Activated T-cell treated with anti-CD3 and anti-CD28 coated beads, Interleukin-2, amount 50 U/mL, for 1 hour (primary cell): ENCODE measurements around the gene ABCB8.

Source experiments
- DNase-seq: peaks from one replicate; pipeline ENCODE4 v3.0.0-alpha.2; 2020

The ABCB8 gene

DNA sequence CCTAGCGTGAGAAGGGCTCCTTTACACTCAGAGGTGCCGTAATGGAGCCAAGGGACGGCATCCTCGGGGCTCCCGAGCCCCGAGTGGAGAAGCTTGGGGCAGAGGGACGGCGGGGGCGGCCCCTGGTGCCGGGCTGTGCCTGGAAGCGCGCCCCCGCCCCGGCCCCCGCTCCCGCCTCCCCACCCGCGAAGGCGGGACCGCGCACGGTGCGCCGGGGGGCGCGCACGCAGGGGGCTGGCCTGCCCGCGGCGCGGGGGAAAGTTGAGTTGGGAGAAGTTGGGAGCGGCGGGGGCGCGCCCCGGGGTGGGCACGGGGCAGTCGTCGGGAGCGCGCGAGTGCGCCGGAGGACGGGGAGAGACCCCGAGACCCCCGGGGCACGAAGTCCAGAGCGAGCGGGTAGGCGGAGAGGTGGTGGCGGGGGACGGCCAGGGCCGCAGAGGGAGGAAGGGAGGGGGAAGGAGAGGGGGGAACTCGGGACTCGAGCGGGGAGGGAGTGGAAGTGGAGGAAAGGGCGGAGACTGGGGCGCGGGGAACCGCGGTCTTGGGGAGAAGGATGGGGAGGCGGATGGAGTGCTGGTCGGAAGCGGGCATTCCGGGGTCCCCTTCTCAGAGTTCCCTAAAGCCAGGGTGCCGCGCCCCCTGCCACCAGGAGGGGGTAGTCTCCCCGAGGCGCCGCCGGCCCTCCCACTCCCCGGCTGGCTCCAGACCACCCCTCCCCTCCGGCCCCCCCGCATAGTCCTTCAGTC, 31.3 kb downstream of the ABCB8 start, which contains the start of gene SLC4A2:
TSS of gene SLC4A2 (plus strand) at position 223 of the 746 bp plus-strand sequence. CDS start 2,399 bp downstream, outside the sequence.
- DNase-seq = peak; percentile 82

DNA sequence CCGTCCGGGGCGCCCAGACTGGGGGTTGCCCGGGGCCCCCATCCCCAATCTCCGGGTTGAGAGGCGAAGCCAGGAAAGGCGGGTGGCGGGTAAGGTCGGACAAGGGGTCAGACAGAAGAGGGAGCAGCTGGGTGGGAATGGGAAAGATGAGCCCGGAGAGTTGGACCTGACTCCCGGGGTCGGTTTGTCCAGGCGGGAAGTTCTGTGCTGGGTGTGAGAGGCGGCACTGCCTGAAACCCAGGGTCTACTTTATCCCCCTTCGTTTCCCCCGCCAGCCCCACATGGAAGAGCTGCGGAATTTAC, 31.8 kb downstream of the ABCB8 start:
- DNase-seq = no peak

DNA sequence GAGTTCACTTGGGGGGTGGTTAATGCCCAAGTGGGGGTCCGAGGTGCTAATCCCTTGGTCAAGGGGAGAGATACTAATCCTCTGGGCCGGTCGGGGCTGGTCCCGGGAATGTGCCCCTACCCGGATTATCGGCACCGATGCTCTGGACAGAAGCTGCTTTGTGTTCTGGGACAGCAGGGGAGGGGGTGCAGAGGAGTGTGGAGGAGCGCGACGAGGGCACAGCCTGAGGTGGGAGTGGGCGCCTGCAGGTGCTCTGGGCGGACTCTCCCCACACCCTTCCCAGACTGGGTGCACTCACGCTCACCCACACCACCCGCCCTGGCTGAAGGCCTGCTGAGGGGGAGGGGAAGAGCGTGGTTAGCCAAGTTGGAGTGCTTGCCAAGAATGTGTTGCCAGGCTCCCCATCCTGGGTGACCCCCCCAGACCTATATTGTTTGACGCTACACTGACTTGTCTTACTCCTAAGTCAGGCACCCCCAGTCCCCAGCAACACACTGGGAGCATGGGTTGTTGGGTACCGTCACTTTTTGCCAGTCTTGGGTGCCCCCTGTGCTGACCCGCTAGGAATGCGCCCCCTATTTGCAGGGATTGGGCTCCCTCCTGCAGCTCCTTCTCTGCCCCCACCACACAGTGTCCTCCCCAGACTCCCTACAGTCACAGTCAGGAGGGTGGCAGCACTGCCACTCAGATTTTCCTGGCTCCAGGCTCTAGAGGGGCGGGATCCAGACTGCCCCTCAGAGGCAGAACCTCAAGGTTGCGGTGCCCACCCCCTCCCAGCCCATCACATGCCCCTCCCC, 32.4 kb downstream of the ABCB8 start:
- DNase-seq = no peak

DNA sequence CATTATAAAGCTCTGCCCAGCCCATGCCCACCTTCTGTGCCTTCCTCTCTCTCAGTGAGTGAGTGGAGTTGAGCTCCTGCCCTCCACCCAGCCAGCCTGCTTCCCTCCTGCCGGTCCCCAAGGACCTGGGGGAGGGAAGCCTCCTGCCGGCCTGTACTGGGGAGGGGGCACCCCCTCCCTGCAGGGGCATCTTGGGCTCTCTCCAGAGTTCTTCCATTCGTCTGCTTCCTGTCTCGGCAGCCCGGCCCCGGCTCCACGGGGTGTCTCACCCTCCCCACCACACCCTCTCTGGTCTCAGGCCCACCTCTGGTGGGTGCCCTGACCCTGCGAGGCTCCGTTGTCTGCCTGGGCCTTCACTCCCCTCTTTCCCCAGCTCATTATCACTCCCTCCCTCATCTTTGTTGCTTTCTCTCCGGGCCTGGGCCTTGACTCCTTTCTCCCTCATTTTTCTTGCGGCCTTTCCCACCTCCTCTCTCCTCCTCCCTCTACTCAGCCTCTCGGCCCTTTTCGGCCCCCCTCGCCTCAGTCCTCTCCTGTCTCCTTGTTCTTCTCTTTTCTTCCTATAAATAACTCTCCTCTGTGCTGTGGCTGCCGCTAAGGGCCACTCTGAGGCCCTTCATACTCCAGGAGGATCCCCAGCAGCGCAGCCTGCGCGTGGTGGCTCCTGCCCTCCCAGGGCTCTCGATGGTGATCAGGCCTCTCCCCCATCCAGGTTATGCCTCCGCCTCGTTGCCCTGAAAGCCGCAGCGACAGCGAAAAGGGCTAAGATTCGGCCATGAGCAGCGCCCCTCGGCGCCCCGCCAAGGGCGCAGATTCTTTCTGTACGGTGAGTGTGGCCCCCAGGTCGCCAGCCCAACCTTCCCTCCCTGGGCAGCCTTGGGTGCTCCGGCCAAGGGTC, 33.2 kb downstream of the ABCB8 start:
- no peak for DNase-seq

DNA sequence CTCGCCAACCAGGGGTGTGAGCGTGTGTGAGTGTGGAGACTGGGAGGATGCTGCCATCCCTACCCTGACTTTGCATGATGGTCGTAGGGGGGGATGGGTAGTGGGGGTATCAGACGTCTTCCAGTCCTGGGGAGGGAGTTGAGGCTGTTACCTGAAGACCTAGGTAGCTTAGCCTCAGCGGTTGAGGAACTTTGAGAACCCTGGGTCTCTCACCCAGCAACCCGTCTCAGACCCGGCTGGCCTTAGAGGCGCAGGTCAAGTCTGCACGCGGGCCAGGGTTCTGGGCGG, 33.8 kb downstream of the ABCB8 start:
- no peak for DNase-seq

DNA sequence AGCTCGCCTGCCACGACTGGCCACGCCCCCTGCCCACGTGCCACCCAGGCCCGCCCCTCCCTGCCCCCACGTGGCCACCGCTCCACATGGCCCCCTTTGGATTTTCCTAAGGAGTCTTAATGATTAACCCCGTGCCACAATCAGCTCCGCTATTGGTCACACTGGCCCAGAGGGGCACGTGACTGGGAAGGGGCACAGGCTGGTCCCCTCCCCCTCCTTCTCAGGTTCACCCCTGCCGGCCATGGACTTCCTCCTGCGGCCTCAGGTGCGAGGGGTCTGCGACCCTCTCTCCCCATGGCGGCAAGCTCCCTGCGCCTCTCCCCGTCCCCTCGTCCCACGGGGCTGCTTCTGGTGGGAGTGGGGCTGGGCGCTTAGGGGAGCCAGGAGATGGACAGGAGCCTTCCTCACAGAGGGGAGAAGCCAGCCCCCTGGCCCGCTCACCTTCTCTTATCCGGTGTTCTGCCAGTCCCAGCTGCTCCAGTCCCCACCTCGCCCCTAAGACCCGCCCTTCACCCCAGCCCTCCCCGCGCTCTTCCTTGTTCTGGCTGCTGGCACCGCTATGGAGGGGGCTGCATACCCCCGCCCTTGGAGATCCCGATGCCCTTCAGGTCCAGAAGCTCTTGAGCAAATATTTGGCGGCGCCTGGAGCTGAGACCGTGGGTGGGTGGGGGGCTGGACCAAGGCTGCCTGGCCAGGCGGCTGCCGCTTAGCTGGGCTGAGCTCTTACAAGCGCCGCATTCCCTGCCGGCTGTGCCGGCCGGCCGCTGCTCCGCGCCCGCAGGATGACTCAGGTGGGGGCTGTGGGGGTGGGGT, 34.4 kb downstream of the ABCB8 start:
- no peak for DNase-seq

DNA sequence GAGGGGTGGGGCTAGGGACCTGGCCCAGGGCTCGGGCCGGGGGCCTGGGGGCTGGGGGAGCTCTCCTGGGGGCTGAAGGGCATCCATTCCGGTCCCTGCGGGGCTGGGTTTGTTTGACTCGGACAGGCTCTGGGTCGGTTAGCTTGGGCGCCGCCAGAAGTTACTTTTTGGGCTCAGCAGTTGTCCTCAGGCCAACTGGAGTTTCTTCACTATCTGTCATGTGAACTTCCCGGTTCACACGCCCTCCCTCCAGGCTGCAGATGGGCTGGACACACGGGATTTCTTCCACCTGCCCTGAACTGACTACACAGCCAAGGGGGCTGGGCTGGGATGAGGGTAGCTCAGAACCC, 34.9 kb downstream of the ABCB8 start:
- no peak for DNase-seq

DNA sequence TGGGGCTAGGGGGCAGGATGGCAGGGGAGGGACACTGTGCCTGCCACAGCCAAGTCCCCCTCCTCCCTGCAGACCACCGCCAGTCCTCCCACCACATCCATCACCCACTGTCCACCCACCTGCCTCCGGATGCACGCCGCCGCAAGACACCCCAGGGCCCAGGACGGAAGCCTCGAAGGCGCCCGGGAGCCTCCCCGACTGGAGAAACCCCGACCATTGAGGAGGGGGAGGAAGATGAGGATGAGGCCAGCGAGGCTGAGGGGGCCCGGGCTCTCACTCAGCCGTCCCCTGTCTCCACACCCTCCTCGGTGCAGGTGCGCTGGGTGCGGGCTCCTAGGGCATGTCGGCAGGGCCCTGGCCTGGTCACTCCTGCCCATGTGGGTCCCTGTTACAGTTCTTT, 36.2 kb downstream of the ABCB8 start:
- DNase-seq = no peak

DNA sequence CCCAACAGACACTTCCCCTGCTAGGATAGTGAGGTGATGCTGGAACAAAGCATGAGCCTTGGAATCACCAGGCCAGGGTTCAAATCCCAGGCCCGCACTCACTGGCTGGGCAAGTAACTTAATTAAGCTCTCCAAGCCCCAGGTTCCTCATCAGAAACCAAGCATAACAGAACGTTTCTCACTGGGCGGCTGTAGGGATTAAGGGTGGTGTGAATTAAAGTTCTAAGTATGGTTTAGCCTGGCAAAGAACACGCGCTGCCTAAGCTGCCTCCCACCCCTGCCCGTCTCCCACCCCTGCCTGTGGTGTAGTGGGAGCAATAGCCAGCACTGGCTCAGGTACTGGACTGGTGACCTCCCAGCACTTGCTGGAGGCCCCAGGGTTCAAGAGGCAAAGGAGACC, 36.7 kb downstream of the ABCB8 start:
- no peak for DNase-seq

DNA sequence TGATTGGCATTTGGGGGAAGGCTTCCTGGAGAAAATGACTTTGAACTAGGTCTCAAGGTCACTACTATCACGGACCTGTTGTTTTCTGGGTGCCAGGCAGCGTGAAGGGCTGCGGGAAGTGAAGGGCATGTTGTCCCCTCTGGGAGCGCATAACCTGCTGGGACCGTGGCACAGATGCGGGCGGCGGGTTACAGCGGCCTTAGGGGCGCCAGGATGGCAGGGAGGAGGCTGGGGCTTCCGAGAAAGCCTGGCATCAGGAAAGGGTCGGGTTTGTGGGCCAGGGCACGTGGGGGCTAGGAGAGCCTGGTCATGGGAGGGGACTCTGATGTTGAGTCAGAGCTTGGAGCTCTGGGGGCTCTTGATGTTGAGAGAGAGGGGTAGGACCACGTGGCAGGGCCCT, 37.3 kb downstream of the ABCB8 start:
- DNase-seq = no peak

DNA sequence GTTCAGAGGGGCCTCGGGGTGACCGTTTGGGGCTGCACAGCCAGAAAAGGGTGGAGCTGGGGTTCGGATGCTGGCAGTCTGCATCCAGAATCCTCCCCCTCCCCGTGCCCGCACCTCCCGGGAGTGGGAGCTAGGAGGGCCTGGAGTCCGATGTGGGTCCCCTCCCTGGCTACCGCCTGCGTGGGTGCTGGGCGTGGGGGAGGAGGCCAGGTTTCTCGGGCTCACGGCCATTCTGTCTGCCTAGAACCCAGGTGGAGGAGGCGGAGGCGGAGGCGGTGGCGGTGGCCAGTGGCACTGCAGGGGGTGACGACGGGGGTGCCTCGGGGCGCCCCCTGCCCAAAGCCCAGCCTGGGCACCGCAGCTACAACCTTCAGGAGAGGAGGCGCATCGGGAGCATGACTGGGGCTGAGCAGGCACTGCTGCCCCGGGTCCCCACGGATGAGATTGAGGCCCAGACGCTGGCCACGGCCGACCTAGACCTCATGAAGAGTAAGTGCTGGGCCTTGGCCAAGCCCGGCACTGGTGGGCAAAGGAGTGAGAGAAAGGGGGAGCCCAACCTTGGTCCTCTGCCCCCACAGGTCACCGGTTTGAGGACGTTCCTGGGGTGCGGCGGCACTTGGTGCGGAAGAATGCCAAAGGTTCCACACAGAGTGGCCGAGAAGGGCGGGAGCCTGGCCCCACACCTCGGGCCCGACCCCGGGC, 38.2 kb downstream of the ABCB8 start:
- no peak for DNase-seq

DNA sequence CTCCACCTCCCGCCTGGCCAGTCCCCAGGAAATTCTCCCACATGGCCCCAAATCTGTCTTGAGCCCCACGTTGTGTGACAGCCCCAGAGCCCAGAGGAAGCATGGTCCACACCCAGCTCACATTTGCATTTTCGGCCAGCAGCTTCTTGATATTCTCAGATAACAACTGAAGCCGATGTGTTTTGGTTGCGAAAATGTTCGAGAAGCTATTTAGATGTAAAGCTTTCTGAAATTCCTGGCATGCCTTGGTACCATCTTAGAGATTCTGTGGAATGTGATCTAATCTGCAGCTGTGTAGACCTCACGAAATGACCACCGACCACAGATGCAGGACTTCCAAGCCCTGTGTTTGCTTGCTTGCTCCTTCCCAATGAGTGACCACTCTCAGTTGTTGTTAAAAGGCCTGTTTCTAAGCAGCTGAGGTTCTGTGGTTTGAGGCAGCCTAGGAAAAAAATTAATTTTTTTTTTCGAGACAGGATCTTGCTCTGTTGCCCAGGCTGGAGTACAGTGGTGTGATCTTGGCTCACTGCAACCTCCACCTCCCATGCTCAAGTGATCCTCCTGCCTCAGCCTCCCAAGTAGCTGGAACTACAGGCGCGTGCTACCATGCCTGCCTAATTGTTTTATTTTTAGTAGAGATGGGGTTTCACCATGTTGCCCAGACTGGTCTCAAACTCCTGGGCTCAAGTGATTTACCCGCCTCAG, 40.0 kb downstream of the ABCB8 start:
- DNase-seq = no peak

DNA sequence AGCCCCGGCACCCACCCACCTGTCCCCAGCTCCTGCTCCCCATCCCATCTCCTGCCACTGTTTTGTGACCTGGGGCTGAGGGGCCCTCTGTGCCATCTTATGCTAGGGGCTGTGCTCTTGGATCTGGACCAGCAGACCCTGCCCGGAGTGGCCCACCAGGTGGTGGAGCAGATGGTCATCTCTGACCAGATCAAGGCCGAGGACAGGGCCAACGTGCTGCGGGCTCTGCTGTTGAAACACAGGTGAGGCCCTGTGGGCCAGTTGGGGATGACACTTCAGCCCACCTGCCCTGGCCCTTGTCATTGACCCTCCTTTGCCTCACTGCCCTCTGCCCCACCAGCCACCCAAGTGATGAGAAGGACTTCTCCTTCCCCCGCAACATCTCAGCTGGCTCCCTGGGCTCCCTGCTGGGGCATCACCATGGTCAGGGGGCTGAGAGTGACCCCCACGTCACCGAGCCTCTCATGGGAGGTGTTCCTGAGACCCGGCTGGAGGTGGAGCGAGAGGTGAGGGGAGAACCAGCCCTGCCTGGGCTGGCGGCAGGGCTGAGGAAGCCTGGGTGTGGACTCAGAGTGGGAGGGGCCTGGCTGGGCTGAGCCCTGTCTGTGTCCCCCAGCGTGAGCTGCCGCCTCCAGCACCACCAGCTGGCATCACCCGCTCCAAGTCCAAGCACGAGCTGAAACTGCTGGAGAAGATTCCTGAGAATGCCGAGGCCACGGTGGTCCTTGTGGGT, 41.8 kb downstream of the ABCB8 start:
- DNase-seq = no peak

DNA sequence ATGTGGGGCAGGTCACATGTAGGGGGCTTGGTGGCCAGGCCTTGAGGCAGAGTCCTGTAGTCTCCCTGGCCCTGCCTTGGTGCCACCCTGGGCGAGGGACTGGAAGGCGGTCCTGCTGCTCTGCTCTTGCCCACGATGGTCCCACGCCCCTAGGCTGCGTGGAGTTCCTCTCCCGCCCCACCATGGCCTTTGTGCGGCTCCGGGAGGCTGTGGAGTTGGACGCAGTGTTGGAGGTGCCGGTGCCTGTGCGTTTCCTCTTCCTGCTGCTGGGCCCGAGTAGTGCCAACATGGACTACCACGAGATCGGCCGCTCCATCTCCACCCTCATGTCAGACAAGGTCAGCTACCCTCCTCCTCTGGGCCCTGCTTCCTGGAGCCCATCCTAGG, 42.3 kb downstream of the ABCB8 start:
- DNase-seq = no peak

DNA sequence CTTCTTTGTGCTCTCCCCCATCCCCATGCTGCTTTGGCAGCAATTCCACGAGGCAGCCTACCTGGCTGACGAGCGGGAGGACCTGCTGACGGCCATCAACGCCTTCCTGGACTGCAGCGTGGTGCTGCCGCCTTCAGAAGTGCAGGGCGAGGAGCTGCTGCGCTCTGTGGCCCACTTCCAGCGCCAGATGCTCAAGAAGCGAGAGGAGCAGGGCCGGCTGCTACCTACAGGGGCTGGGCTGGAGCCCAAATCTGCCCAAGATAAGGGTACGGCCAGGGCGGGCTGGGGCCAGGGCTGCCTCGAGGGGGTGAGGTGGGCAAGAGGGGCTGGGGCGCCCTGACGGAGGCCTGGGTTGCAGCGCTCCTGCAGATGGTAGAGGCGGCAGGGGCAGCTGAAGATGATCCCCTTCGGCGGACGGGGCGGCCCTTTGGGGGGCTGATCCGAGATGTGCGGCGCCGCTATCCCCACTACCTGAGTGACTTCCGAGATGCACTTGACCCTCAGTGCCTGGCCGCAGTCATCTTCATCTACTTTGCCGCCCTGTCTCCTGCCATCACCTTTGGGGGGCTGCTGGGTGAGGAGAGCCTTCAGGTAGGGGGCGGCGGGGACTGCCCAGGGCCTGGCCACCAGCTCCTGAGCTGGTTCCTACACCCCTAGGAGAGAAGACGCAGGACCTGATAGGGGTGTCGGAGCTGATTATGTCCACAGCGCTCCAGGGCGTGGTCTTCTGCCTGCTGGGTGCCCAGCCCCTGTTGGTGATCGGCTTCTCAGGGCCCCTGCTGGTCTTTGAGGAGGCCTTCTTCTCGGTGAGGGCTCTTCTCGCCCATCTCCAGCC, 43.0 kb downstream of the ABCB8 start:
- no peak for DNase-seq

DNA sequence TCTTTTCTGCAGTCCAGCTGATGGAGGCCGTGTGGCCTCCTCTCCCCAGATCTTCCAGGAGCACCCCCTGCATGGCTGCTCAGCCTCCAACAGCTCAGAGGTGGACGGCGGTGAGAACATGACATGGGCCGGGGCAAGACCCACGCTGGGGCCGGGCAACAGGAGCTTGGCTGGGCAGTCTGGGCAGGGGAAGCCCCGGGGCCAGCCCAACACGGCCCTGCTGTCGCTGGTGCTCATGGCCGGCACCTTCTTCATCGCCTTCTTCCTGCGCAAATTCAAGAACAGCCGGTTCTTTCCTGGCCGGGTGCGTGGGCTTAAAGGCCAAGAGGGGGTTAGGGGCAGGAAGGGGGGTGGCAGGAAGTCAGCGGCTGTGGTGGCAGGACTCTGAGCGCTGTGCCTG, 45.7 kb downstream of the ABCB8 start:
- no peak for DNase-seq

DNA sequence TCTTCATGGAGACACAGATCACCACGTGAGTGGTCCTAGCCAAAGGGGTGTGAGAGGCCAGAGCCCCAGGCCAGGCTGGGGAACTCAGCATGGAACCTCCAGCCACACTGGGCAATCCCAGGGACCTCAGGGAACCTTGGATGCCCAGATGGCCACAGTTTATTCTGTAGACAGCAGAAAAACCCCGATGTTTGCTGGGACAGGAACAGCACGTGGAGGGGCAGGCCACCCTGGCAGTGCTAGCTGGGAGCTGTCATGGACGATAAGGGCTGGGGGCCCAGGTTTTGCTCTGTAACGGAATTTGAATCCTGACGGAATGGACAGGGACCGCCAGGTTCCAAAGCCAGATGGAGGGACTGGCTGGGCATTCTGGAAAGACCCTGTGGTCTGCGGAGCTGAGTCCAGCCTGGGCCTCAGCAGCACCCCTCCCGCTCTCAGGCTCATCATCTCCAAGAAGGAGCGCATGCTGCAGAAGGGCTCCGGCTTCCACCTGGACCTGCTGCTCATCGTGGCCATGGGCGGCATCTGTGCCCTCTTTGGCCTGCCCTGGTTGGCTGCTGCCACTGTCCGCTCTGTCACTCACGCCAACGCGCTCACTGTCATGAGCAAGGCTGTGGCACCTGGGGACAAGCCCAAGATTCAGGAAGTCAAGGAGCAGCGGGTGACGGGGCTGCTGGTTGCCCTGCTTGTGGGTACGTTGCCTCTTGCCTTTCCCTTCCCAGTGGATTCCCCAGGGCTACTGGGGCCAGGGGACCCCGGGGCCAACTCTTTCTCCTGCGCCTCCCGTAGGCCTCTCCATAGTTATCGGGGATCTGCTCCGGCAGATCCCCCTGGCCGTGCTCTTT, 46.8 kb downstream of the ABCB8 start:
- DNase-seq = no peak

DNA sequence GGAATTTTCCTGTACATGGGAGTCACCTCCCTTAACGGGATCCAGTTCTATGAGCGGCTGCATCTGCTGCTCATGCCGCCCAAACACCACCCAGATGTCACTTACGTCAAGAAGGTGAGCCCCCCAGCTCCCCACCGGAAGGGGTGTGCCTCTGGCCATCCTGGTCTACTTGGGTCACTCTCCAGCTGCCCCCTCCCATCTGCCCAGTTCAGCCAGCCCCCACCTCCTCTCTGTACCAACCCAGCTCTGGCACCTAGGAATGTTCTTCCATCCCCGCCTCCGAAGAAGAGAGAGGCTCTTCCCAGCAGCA, 47.4 kb downstream of the ABCB8 start:
- no peak for DNase-seq

DNA sequence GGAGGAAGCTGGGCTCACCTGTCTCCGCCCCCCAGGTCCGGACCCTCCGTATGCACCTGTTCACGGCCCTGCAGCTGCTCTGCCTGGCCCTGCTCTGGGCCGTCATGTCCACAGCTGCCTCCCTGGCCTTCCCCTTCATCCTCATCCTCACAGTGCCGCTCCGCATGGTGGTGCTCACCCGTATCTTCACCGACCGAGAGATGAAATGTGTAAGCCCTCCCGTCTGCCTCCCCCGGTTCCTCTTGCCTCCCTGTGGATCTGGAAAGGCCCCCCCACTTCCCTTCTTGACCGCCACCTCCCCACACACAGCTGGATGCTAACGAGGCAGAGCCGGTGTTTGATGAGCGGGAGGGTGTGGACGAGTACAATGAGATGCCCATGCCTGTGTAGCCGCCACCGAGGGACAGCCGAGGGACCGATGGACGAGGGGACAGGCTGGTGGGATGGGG, 47.8 kb downstream of the ABCB8 start:
- no peak for DNase-seq
